ENCODE measurements around the gene ZNF687.

ZNF687 gene

DNA sequence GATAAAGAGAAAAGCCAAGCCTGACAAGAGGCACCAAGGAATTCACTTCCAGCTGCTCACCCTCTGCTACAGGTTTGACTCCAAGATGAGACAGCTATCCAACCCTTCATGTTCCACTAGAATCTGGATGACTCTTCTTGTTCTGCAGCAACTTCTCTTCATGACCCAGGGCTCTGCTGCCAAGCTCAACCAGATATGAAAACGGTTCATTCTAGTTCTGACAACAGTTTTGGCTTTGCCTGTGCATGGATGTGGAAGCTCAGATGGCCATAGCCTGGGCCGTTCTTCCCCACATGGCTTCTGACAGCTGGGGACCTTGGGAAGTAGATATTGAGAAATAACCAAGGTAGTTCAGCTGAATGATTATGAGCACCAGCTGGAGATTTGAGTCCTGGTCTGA, 31.4 kb downstream of the ZNF687 start:
- no peak for DNase-seq (ENCODE audit: low read depth, low spot score)
- CTCF ChIA-PET, result interaction anchor here (0.9 to 27.8 kb wide), 7 partner anchors 9 to 30 kb away, joined by 3 to 748 read pairs (median 16); partner anchors contain the start of gene PI4KB
- no peak overlapping the region for H3K4me3 ChIP-seq (ENCODE audit: low read depth, low read length)
- POLR2A ChIA-PET, result interaction anchor here (4.2 kb wide), 1 partner anchor 14 kb away, joined by 28 read pairs; the partner anchor contains the start of gene PI4KB
- TF ChIP-seq CTCF (IDR thresholded peaks at IDR 0.05; ENCODE audit: insufficient read depth, low read length, missing control alignments), result no peak

GRCh38 chr1:151314137-151314875, 32.2 kb downstream of the ZNF687 start:
- no peak overlapping the region for H3K4me3 ChIP-seq (ENCODE audit: low read depth, low read length)
- ChIA-PET CTCF (interaction anchor here (0.9 to 27.8 kb wide), 7 partner anchors 9 to 31 kb away, joined by 3 to 748 read pairs (median 16); partner anchors contain the start of gene PI4KB), POLR2A (interaction anchor here (4.2 kb wide), 1 partner anchor 13 kb away, joined by 28 read pairs; the partner anchor contains the start of gene PI4KB)
- no peak for DNase-seq (ENCODE audit: low read depth, low spot score)
- TF ChIP-seq CTCF (IDR thresholded peaks at IDR 0.05; ENCODE audit: insufficient read depth, low read length, missing control alignments), result no peak

DNA sequence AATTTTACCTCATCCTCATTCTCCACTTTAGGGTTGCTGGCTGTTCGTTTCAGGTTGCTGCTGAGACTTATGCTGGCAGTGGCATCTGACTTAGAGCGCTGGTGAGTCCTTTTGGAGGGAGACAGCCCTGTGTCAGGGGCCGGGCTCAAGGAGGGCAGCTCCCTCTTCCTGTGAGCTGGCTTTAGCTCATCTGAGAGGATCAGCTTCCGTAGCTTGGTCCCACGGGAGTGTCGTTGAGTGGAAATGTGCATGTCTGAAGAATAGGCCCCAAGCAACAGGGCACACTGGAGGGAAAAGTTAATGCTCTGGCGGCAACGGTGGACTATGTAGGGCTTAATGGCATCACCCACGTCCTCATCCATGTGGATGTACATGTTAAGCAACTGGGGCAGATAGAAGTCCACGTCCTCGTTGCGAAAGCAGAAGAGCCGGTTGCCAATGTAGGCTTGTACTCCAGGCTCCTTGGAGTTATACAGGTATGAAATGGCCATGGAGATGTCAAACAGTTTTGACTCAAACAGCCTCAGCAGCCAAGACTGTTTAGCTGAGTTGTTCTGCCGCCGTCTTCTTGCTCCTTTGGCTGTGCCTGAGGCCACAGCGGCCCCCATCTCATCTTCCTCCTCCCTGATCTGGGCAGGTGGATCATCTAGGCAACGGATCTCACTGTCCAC, 33.6 kb downstream of the ZNF687 start:
- DNase-seq (ENCODE audit: low read depth, low spot score), result no peak
- POLR2A ChIA-PET, result no interaction called here
- H3K4me3 ChIP-seq (ENCODE audit: low read depth, low read length), result no peak overlapping the region
- CTCF ChIA-PET, result interaction anchor here (0.6 to 27.8 kb wide), 6 partner anchors 10 to 25 kb away, joined by 3 to 748 read pairs (median 6); partner anchors contain the start of gene PI4KB
- no peak for TF ChIP-seq CTCF (IDR thresholded peaks at IDR 0.05; ENCODE audit: insufficient read depth, low read length, missing control alignments)

DNA sequence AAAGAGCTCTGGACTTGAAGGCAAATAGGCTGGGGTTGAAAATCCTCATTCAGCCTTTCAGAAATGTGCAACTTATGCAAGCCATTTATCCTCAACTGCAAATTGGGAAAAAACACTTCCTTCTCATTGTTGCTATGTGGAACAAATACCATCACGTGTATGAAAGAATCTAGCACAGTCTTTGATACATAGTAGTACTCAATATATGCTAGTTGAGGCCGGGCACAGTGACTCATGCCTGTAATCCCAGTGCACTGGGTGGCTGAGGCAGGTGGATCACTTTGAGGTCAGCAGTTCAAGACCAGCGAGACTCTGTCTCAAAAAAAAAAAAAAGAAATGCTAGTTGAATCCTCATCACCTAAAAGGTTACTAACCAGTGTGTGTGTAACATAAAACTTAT, 36.9 kb downstream of the ZNF687 start:
- no peak for DNase-seq (ENCODE audit: low read depth, low spot score)
- ChIA-PET POLR2A (no interaction called here), CTCF (interaction anchor here (0.8 to 27.8 kb wide), 3 partner anchors 11 to 343 kb away, joined by 3 to 748 read pairs (median 3); no protein-coding TSS in a partner anchor)
- TF ChIP-seq CTCF (IDR thresholded peaks at IDR 0.05; ENCODE audit: insufficient read depth, low read length, missing control alignments), result no peak
- H3K4me3 ChIP-seq (ENCODE audit: low read depth, low read length), result no peak overlapping the region

- ChIA-PET POLR2A (no interaction called here), CTCF (interaction anchor here (2.8 to 15.5 kb wide), 5 partner anchors 8 to 23 kb away, joined by 10 to 235 read pairs (median 47); no protein-coding TSS in a partner anchor)
- no peak overlapping the region for H3K4me3 ChIP-seq (ENCODE audit: low read depth, low read length)
- no peak for DNase-seq (ENCODE audit: low read depth, low spot score)
- no peak for TF ChIP-seq CTCF (IDR thresholded peaks at IDR 0.05; ENCODE audit: insufficient read depth, low read length, missing control alignments)
Measured at GRCh38 chr1:151324390-151324930, 42.4 kb downstream of the ZNF687 start.

GRCh38 chr1:151325231-151325630, 43.1 kb downstream of the ZNF687 start:
- DNase-seq (ENCODE audit: low read depth, low spot score), result no peak
- ChIA-PET POLR2A (no interaction called here), CTCF (interaction anchor here (2.8 to 15.5 kb wide), 4 partner anchors 9 to 24 kb away, joined by 10 to 235 read pairs (median 48); no protein-coding TSS in a partner anchor)
- no peak for TF ChIP-seq CTCF (IDR thresholded peaks at IDR 0.05; ENCODE audit: insufficient read depth, low read length, missing control alignments)
- H3K4me3 ChIP-seq (ENCODE audit: low read depth, low read length), result no peak overlapping the region
